Epithelial cell of esophagus (primary cell): ENCODE measurements around the gene GNG13.

ENCODE experiments used
- DNase-seq: peaks from one replicate; pipeline ENCODE4 v3.0.0; 2010; ENCODE audit warnings: low read depth
- H3K4me3 ChIP-seq: 2 replicates; pipeline ENCODE4 v1.5.1; 2011; ENCODE audit warnings: mild to moderate bottlenecking, low read length, control low read depth
- CTCF ChIP-seq: IDR thresholded peaks from 2 replicates; pipeline ENCODE4 v1.5.1; 2011; ENCODE audit warnings: low read depth, mild to moderate bottlenecking, low read length, control low read depth, inconsistent platforms; ENCODE audit not compliant: insufficient read depth; ENCODE audit errors: missing control alignments

Gene GNG13

DNA sequence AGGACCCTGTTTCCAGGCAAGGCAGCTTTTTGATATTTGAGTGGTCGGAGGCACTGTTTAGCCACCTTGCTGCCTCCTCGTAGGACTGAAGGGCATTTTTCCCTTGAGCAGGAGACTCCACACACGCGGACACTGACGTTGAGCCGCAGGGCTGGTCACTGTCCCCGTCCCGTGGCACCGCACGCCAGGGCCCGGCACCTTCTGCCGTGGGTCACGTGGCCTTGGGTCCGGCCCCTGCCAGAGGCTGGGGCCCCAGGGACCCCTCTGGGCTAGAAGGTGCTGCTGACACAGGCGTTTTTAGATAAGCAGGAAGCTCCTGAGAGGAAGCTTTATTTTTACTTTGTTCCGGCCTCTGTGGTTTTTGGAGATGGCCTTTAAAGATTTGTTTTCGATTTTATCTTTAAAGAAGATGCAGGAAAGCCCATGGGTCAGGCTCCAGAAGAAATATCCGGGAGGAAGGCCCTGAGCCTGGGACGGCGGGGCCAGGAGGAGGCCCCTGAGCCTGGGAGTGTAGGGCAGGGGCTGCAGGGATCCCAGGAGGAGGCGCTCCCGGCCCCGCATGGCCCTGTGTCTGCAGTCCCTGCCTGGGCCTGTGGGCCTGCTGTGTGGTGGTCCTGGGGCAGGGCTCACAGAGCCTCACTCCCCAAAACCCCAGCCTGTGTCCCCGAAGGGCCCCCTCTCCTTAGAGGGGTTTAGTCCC lies 30.5 kb upstream of the GNG13 start:
- DNase-seq, result no peak
- H3K4me3 ChIP-seq, result no peak overlapping the region
- TF ChIP-seq CTCF, result no peak

DNA sequence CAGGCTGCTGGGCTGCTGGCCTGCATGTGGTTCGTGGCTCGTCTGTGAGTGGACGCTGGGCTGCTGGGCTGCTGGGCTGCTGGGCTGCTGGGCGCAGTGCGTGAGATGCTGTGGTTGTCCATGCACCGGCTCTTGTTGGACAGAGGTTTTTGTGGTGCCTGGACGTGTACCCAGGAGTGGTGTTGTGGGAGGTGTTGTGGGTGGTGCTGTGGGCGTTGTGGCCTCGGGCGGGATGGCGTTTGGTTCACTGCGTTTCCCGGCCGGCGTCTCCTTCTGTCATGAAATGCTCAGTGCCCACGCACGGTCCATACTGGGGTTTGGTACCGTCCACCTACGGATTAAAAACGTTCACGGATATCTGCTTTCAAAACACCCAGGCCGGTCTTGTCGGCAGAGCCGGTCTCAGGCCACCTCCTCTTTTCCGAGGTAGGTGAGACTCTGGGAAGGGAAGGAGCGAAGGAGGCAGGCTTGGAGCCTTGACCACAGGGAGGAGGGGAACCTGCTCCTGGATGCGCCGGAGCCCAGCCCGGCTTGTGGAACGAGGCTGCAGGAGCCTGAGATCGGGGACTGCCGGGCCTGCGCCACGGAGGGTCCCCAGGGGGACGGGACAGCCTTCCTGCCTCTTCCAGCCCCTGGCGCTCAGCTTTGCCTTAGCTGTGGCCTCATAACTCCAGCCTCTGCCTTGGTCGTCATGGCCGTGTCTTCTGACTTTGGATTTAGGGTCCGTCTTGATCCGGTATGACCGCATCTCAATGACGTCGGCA lies 29.8 kb upstream of the GNG13 start:
- no peak overlapping the region for H3K4me3 ChIP-seq
- no peak for TF ChIP-seq CTCF
- DNase-seq, result no peak

DNA sequence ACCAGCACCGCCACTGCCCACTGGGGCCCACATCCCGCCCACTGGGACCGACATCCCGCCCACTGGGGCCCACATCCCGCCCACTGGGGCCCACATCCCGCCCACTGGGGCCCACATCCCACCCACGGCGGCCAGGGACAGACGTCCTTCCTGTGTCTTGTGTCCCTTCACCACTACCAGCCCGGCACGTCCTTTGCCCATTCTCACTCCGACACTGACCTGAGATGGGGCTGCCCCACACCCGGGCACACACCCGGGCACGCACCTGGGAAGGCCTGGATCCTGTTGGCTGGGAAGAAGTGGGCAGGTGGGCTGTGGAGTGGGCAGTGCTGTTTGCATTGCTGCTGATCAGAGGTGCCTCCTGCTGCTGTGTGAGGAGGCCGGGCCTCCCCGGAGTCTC lies 28.4 kb upstream of the GNG13 start:
- H3K4me3 ChIP-seq, result no peak overlapping the region
- TF ChIP-seq CTCF, result no peak

DNA sequence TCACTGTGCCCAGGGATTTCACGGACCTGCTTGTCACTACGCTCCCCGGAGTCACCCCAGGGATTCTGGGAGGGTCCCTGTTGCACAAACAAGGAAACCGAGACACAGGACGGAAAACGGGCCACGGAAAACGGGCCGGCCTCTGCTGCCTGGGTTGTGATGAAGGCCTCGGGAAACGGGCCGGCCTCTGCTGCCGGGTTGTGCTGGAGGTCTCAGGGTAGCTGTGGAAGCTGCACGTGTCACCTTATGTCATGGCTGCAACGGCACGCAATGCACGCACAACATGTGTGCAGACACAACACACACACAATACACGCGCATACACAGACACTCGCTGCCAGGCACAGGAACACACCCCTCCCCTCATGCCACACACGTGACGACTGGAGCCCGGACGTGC lies 27.0 kb upstream of the GNG13 start:
- TF ChIP-seq CTCF, result no peak
- no peak overlapping the region for H3K4me3 ChIP-seq
- no peak for DNase-seq

More for the DNA sequence above, 28.4 kb upstream of the GNG13 start:
- no peak for DNase-seq

DNA sequence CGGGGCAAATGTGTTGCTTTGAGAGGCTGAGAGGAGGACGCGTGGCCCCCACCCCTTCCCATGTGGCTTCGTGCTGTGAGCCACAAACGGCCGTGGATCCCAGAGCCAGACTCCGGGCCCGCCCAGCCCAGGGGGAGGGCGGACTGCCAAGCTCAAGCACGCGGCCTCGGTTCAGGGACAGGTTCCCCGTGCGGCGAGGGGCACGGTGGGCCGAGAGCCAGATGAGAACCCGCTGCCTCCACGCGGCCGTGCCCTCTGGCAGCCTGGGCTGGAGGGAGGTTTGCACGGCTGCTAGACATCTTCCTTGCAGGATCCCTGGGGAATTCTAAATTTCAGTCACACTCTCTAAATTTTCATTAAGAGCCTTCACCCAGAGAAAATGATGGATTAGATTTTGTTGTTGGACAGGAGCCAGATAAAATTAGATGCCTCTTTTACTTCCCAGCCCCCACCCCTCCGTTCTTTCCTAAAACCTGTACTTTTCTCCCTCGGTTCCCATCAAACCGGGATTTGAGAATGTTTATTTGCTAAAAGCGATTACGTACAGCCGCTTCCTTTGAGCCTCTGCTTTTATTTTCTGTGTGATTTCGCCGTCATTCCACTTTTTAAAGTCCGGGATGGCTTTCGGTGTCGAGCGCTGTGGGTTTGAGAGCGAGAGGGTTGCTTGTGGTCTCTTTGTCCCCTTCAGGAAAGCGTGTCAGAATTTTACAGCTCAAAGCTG lies 25.0 kb upstream of the GNG13 start:
- no peak overlapping the region for H3K4me3 ChIP-seq
- TF ChIP-seq CTCF, result no peak
- DNase-seq, result no peak

GRCh38 chr16:824601-825000 lies 24.1 kb upstream of the GNG13 start:
- no peak for TF ChIP-seq CTCF
- DNase-seq, result no peak
- no peak overlapping the region for H3K4me3 ChIP-seq

- TF ChIP-seq CTCF, result no peak
- DNase-seq, result no peak
- no peak overlapping the region for H3K4me3 ChIP-seq
Observed at GRCh38 chr16:824194-824593, 23.7 kb upstream of the GNG13 start.
